Lung microvascular endothelial cell (primary cell): Measurements from ENCODE around the gene MTX2. TPM values are rescaled to one million over a fixed set of nuclear protein-coding genes. Genes with fewer than 3 reads are reported as not detected.
"Not testable (repeated sequence)": the region's sequence is repeated elsewhere in the genome, so short reads cannot be mapped to it uniquely, and the experiment has no call there.

Source experiments
- DNase-seq, 2 donors: peaks; one replicate each; pipeline versions ENCODE4 v3.0.0 to v3.0.0-alpha.2; 2010; ENCODE audit warnings: low read depth in 2 of 2
- total RNA-seq: library from RNA; depleted of rRNA; stranded (reverse); fragments of >200 nt; gene quantifications from 2 replicates; pipeline ENCODE4 v1.2.1, GENCODE V29; 2014

MTX2 gene
- total RNA-seq, 1 donor from 2014 or later: 31.7 TPM

GRCh38 chr2:176373155-176373554, 103.9 kb downstream of the MTX2 start:
- DNase-seq: not testable (repeated sequence)

GRCh38 chr2:176378323-176378722, 109.1 kb downstream of the MTX2 start:
- no peak for DNase-seq

- DNase-seq: no peak
These were observed 111.1 kb downstream of the MTX2 start for GRCh38 chr2:176380341-176380740.

- DNase-seq: no peak
These were observed 113.9 kb downstream of the MTX2 start for GRCh38 chr2:176383100-176383499.

- no peak for DNase-seq
These were observed 114.7 kb downstream of the MTX2 start for GRCh38 chr2:176383836-176384442.

GRCh38 chr2:176385219-176385759, 116.0 kb downstream of the MTX2 start:
- no peak for DNase-seq

- DNase-seq: no peak
These were observed 116.6 kb downstream of the MTX2 start for GRCh38 chr2:176385838-176386237.

Other genes with a start within 250 kb of the MTX2 start
- gene EVX2, start 185.5 kb upstream of the MTX2 start, total RNA-seq: not detected in 2 replicates
- not detected in 2 replicates for gene HOXD13, start 176.7 kb upstream of the MTX2 start, total RNA-seq
- not detected in 2 replicates for gene HOXD12, start 169.6 kb upstream of the MTX2 start, total RNA-seq
- gene HOXD11, start 162.2 kb upstream of the MTX2 start, total RNA-seq: not detected in 2 replicates
- 4.0 and 4.4 TPM in 2 replicates for gene HOXD10, start 152.7 kb upstream of the MTX2 start, total RNA-seq
- 15.3 and 23.8 TPM in 2 replicates for gene HOXD9, start 146.7 kb upstream of the MTX2 start, total RNA-seq
- gene HOXD8, start 139.7 kb upstream of the MTX2 start, total RNA-seq: 15.5 and 27.4 TPM in 2 replicates
- 1.3 and 4.4 TPM in 2 replicates for gene HOXD4, start 117.9 kb upstream of the MTX2 start, total RNA-seq
- gene HOXD3, start 112.1 kb upstream of the MTX2 start, total RNA-seq: 6.5 and 15.9 TPM in 2 replicates
- 6.1 and 6.7 TPM in 2 replicates for gene HOXD1, start 80.8 kb upstream of the MTX2 start, total RNA-seq